Cardiac muscle cell (in vitro differentiated cells and primary cell): ENCODE measurements around the gene ZNF444. TPM values are rescaled to one million over a fixed set of nuclear protein-coding genes. Genes with fewer than 3 reads are reported as not detected.

Experiments used
- DNase-seq, 2 donors: peaks; one replicate each; pipeline versions ENCODE4 v3.0.0 to v3.0.0-alpha.2; 2010 to 2017; ENCODE audit warnings: low read depth in 1 of 2, low spot score in 1 of 2
- H3K27ac ChIP-seq: fragments of 200-600 bp; sonication (generic); 2 replicates; pipeline ENCODE4 v1.5.1; 2016
- H3K27me3 ChIP-seq: fragments of 200-600 bp; sonication (generic); 2 replicates; pipeline ENCODE4 v1.6.0; 2016; ENCODE audit warnings: control low read depth
- H3K36me3 ChIP-seq: fragments of 200-600 bp; sonication (generic); 2 replicates; pipeline ENCODE4 v1.5.1; 2016; ENCODE audit warnings: control low read depth
- H3K4me1 ChIP-seq: fragments of 200-600 bp; sonication (generic); 2 replicates; pipeline ENCODE4 v1.8.1; 2017; ENCODE audit warnings: low read depth, mild to moderate bottlenecking, mixed run types
- H3K4me3 ChIP-seq: fragments of 200-600 bp; sonication (generic); 2 replicates; pipeline ENCODE4 v1.5.1; 2016; ENCODE audit warnings: mild to moderate bottlenecking
- H3K9me3 ChIP-seq: fragments of 200-600 bp; sonication (generic); 2 replicates; pipeline ENCODE4 v1.5.1; 2017; ENCODE audit warnings: low read depth, mild to moderate bottlenecking, control low read depth
- polyA plus RNA-seq: library from polyadenylated mRNA; unstranded; fragments of >200 nt; fragmentation: Nextera tagmentation; extraction: Ambion mirVana; gene quantifications from 2 replicates; pipeline ENCODE4 v1.2.1, GENCODE V29; 2016
- total RNA-seq: library from RNA; depleted of rRNA; stranded (reverse); fragments of >200 nt; gene quantifications from 2 replicates; pipeline ENCODE4 v1.2.3, GENCODE V29; 2016
- TF ChIP-seq, protein P1 (sequence below): IDR thresholded peaks from 2 replicates; pipeline ENCODE4 v1.5.1; 2012; ENCODE audit warnings: low read depth, mild to moderate bottlenecking, low read length

Gene ZNF444
- total and polyA plus RNA-seq, 2 experiments from 2014 or later = 71.8 to 72.8 TPM

DNA sequence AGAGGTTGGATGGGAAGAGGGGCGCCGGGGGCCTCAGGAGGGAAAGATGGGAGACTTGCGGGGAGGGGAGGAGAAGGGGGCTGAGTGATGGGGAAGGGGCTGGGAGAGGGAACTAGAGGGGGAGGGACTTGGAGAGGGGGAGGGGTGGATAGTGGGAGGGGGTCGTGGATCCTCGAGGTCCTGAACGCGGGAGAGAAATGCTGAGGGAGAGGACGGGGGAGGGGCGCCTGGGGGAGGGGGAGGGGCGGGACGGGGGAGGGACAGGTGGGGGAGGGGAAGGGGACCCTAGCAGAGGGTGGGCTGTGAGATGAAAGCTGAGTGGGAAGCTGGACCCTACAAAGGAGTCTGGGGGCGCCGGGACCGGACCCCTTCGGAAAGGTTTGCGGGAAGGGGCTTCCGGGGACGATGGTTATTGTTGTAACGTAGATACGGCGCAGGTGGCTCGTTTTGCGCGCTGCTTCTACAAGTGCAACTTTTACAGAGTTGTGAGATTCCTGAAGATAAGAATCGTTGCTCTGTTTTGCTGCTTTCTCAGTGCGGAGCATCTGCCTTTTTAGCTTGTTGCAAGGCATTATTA, 418 bp downstream of the ZNF444 start:
- TF ChIP-seq, protein P1, sequence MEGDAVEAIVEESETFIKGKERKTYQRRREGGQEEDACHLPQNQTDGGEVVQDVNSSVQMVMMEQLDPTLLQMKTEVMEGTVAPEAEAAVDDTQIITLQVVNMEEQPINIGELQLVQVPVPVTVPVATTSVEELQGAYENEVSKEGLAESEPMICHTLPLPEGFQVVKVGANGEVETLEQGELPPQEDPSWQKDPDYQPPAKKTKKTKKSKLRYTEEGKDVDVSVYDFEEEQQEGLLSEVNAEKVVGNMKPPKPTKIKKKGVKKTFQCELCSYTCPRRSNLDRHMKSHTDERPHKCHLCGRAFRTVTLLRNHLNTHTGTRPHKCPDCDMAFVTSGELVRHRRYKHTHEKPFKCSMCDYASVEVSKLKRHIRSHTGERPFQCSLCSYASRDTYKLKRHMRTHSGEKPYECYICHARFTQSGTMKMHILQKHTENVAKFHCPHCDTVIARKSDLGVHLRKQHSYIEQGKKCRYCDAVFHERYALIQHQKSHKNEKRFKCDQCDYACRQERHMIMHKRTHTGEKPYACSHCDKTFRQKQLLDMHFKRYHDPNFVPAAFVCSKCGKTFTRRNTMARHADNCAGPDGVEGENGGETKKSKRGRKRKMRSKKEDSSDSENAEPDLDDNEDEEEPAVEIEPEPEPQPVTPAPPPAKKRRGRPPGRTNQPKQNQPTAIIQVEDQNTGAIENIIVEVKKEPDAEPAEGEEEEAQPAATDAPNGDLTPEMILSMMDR = no peak
- Histone ChIP-seq H3K4me3 (peak overlapping the region; percentile 34), H3K36me3 (no peaks in the 10 kb centered on the region), H3K27me3 (no peaks in the 10 kb centered on the region), H3K4me1 (peaks cover 4% of the 10 kb centered on the region), H3K9me3 (no peaks in the 10 kb centered on the region), H3K27ac (peak overlapping the region; percentile 81)
- DNase-seq = peak in 1 of 2 donors; percentile 21

GRCh38 chr19:56142087-56142787, 1.1 kb downstream of the ZNF444 start:
- TF ChIP-seq, protein P1 = no peak
- Histone ChIP-seq H3K36me3 (no peaks in the 10 kb centered on the region), H3K4me1 (peaks cover 4% of the 10 kb centered on the region), H3K27ac (peak overlapping the region; percentile 1), H3K9me3 (no peaks in the 10 kb centered on the region), H3K4me3 (peak overlapping the region; percentile 34), H3K27me3 (no peaks in the 10 kb centered on the region)
- DNase-seq = no peak

GRCh38 chr19:56142897-56143434, 1.9 kb downstream of the ZNF444 start:
- Histone ChIP-seq H3K4me3 (no peak overlapping the region), H3K4me1 (peaks cover 4% of the 10 kb centered on the region), H3K36me3 (peaks cover 3% of the 10 kb centered on the region), H3K27me3 (no peaks in the 10 kb centered on the region), H3K27ac (no peak overlapping the region), H3K9me3 (no peaks in the 10 kb centered on the region)
- TF ChIP-seq, protein P1 = no peak
- DNase-seq = no peak

- peak overlapping the region; percentile 58 for H3K27ac ChIP-seq
- TF ChIP-seq, protein P1 = no peak
- no peak for DNase-seq
- H3K36me3 ChIP-seq = peaks cover 6% of the 10 kb centered on the region
- H3K27me3 ChIP-seq = no peaks in the 10 kb centered on the region
- H3K9me3 ChIP-seq = no peaks in the 10 kb centered on the region
- no peak overlapping the region for H3K4me3 ChIP-seq
- H3K4me1 ChIP-seq = peaks cover 4% of the 10 kb centered on the region
These were observed 3.3 kb downstream of the ZNF444 start for GRCh38 chr19:56144376-56144775.

DNA sequence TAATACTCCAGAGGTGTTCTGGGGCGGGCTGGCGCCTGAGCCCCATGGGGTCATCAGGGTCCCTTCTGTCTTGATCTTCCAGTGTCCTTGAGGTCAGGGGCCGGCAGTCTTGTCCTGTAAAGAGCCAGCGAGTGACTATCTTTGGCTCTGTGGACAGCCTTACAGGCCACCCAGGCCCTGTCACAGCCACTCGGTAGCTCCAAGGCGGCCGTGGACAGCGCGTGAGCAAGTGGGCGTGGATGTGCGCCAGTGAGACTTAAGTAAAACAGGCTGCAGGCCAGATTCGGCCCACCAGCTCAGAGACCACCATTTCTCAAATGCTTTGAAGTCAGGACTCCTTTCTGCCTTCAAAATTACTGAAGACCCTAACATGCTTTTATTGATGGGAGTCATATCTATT, 3.7 kb downstream of the ZNF444 start:
- Histone ChIP-seq H3K4me3 (no peak overlapping the region), H3K27ac (peak overlapping the region; percentile 58), H3K4me1 (peaks cover 3% of the 10 kb centered on the region)

More for the DNA sequence above, 3.7 kb downstream of the ZNF444 start:
- Histone ChIP-seq H3K9me3 (no peaks in the 10 kb centered on the region), H3K27me3 (no peaks in the 10 kb centered on the region), H3K36me3 (peaks cover 6% of the 10 kb centered on the region)
- DNase-seq = no peak
- TF ChIP-seq, protein P1 = no peak
